NOMO-1 treated with DMSO at 0.1 percent for 48 hours (cell line): ENCODE results near the gene ITPR3.

ENCODE experiments used
- DNase-seq: peaks from one replicate; lab custom pipeline; 2025; ENCODE audit not compliant: unreplicated experiment; lab: John Stamatoyannopoulos, UW

Gene ITPR3

DNA sequence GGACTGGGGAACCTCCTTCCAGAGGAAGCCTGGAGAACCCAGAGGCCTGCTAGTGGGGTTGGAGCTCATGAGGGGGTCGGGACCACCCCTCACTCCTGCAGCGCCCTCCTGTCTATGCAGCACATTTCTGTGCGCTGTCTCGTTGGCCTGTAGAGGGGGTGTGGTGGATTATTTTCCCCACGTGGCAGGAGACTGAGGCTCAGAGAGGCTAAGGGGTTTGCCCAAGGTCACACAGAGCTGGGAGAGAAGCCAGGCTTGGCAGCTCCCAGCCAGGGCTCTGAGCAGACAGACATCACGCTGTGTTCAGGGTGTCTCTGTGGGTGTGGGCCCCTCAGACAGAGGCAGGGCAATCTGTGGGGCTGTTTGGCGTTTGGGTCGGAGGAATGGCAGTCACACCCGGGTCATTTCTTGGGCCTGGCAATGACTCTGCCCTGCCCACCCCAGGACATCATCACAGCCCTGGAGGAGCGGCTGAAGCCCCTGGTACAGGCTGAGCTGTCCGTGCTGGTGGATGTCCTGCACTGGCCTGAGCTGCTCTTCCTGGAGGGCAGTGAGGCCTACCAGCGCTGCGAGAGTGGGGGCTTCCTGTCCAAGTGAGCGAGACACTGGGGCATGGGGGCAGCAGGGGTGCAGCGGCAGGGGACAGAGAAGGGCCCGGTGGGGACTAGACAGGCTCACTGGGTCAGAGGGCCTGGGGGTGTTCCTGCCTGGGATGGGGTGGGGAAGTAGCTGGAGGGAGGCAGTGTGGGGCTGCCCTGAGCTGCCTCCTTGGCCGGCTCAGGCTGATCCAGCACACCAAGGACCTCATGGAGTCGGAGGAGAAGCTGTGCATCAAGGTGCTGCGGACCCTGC lies 62.7 kb downstream of the ITPR3 start:
- DNase-seq = no peak

DNA sequence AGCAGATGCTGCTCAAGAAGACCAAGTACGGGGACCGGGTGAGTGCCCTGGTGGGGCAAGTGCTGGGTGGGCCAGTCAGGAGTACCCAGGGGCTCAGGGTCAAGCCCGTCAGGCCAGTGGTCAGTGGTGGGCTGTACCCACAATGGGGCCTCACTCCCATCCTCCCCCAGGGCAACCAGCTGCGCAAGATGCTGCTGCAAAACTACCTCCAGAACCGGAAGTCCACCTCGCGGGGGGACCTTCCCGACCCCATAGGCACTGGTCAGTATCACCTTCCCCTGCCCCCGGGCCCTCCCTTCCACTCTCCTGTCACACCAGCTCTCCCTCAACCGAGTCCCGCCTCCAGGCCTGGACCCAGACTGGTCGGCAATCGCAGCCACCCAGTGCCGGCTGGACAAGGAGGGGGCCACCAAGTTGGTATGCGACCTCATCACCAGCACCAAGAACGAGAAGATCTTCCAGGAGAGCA lies 63.3 kb downstream of the ITPR3 start:
- no peak for DNase-seq

DNA sequence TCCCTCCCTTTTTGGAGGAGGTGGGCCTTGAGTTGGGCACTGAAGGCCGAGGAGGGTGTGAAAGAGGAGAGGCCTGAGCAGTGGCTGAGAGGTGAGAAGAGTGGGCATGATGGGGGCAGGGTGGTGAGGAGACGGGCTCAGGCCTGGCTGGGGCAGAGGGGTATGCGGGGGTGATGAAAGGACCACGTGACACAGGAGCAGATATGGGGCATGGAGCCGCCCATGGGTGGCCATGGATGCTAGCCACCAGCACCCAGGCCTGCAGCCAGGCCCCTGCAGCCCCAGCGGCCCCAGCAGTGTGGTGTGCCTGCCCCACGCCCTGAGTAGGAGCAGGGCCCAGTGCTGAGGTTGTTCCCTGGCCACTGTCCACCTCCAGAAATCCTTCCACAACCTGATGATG lies 63.9 kb downstream of the ITPR3 start:
- no peak for DNase-seq

DNA sequence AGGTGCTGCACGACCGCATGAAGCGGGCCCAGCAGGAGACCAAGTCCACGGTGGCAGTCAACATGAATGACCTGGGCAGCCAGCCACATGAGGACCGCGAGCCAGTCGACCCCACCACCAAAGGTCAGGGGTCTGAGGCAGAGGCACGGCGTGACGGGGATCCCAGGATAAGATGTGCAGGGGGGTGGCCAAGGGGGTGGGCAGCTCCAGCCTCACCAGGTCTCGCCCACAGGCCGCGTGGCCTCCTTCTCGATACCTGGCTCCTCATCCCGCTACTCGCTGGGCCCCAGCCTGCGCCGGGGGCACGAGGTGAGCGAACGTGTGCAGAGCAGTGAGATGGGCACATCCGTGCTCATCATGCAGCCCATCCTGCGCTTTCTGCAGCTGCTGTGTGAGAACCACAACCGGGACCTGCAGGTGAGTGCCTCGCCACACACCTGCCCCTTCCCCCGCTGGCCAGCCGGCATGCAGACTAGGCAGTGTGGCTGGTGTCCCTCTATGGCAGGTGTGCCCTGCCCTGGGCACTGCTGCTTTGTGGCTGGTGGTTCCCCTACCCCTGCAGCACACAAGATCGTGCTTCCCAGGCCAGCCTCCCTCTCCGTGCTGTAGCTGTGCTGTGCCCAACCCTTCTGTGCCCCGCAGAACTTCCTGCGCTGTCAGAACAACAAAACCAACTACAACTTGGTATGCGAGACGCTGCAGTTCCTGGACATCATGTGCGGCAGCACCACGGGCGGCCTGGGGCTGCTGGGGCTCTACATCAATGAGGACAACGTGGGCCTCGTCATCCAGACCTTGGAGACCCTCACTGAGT lies 64.5 kb downstream of the ITPR3 start:
- no peak for DNase-seq

DNA sequence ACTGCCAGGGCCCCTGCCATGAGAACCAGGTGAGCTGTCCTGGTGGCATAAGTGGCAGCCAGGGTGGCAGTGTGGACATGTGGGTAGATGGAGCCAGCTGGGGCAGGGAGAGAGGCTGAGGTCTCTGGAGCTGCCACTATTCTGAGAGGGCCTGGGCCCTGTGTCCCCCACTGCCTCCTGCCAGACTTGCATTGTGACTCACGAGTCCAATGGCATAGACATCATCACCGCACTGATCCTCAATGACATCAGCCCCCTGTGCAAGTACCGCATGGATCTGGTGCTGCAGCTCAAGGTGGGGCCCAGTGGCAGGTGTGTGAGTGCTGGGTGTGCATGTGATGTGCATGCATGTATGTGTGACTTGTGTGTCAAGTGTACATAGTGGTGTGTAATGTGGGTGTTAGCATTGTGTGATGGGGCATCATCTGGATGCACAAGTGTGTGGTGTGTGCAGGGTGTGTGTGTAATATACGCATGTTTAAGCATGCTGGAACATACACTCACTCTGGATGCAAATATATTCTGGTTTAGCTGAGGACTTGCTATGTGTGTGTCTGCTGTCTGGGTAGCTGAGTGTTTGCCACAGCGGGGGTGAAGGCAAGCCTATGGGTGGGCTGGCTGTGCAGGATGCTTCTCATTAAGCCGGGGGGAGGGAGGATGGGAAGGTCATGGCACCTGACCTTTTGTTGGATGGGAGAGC lies 65.3 kb downstream of the ITPR3 start:
- no peak for DNase-seq

DNA sequence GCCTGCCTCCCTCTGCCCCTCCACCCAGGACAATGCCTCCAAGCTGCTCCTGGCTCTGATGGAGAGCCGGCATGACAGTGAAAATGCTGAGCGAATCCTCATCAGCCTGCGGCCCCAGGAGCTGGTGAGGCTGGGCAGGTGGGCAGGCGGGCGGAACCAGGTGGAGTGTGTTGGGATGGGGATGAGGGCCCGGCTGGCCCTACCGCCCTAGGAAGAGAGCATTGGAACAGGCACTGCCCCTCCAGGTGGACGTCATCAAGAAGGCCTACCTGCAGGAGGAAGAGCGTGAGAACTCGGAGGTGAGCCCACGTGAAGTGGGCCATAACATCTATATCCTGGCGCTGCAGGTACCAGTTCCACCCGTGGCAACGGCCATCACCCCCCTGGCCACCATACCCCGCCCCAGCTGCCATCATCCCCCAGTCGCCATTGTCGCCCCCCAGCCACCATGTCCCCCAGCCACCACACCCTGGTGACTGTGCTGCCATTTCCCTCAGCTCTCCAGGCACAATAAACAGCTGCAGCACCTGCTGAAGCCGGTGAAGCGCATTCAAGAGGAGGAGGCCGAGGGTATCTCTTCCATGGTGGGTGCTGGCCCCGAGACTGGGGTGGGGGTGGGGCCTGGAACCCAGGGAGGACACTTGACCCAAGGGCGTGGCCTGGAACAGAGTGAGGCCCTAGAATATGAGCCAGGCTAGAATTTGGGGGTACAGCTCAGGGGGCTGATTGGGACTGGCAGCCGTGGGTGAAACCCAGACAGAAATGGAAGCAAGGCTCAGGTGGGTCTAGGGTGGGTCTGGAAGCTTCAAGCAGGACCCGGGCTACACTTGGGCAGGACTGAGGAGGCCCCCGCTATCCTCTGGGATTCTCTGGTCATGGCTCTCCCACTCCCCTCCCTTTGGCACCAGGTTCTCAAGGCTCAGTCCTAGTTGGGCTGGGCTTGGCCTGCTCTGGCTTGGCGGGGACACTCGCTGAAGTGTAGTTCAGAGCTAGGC lies 66.2 kb downstream of the ITPR3 start:
- DNase-seq = no peak

DNA sequence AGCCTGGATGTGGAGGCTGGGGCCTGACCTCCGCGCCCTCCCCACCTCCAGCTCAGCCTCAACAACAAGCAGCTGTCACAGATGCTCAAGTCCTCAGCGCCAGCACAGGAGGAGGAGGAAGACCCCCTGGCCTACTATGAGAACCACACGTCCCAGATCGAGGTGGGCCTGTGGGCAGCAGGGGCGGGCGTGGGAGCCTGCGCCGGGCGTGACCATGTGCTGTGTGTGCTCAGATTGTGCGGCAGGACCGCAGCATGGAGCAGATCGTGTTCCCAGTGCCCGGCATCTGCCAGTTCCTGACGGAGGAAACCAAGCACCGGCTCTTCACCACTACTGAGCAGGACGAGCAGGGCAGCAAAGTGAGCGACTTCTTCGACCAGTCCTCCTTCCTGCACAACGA lies 66.9 kb downstream of the ITPR3 start:
- no peak for DNase-seq

DNA sequence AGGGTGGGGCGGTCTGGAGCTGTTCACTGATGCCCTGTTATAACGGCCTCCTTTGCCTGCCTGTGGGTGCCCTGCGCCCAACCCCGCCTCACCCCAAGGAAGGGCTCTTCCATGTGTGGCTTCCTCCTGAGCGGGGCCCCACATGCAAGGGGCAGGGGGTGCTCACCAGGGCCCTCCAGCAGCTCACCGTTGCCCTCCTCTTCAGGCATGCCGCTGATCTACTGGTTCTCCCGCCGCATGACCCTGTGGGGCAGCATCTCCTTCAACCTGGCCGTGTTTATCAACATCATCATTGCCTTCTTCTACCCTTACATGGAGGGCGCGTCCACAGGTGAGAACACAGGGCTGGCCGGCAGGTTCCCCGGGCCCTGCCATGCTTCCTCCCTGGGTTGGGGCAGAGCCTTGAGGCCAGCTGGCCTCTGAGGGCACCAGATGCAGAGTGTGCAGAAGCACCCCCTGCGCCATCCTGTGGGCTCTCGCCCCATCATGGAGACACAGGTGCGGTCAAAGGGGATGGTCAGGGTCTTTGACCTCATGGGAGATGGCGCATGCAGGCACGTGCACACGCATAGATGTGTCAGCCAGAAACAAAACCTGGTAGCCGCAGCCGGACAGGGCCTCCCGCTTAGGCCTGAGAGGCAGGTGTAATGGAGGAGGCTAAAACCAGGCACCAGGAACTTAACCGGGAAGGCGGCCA lies 67.5 kb downstream of the ITPR3 start:
- no peak for DNase-seq

DNA sequence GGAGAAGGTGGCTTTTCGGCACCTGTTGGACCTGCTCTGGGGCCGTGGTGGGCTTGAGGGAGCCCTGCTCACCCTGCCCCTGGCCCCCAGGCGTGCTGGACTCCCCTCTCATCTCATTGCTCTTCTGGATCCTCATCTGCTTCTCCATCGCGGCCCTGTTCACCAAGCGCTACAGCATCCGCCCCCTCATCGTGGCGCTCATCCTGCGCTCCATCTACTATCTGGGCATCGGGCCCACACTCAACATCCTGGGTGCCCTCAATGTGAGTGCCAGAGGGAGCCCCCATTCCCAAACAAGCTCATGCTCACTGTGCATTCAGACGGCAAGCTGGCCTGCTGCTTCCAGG lies 68.0 kb downstream of the ITPR3 start:
- DNase-seq = no peak

DNA sequence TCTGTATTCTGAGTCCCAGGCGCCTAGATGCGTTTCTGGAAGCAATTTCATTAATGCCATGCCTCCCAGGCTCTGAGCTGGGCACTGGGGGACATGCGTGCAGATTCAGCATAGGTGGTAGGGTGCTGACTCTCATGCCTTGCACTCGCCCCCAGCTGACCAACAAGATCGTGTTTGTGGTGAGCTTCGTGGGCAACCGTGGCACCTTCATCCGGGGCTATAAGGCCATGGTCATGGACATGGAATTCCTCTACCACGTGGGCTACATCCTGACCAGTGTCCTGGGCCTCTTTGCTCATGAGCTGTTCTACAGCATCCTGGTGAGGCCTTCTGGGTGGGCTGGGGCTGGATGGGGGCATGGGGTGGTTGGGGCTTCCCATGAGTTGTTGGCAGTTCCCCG lies 68.8 kb downstream of the ITPR3 start:
- DNase-seq = no peak

DNA sequence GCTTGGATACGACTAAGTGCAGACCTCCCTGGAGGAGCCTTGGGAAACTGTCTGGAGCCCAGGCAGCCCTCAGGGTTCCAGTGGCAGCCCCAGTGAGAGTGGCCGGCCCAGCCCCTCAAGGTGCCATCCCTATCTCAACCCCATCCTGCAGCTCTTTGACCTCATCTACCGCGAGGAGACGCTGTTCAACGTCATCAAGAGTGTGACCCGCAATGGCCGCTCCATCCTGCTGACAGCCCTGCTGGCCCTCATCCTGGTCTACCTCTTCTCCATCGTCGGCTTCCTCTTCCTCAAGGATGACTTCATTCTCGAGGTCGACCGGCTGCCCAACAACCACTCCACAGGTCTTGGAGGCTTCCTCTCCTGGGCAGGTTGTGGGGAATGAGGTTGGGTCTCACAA lies 69.6 kb downstream of the ITPR3 start:
- DNase-seq = no peak

DNA sequence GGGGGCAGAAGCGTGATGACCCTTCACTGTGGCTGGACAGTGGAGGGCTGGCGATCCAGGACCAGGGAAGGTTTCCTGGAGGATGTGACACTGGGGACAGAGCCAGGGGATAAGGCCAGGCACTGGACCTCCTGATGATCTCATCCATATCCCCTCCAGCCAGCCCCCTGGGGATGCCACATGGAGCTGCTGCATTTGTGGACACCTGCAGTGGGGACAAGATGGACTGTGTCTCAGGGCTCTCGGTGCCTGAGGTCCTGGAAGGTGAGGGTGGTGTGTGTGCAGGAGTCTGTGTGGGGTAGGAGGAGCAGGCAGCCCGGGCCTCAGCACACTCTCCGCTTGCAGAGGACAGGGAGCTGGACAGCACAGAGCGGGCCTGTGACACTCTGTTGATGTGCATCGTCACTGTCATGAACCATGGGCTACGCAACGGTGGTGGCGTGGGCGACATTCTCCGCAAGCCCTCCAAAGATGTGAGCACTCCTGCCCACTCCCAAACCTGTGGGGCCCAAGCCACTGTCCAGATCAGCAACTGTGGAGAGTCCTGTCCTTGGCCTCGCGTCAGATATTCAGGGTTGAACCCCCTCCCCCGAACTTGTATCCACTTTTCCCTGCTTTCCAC lies 70.4 kb downstream of the ITPR3 start:
- no peak for DNase-seq

DNA sequence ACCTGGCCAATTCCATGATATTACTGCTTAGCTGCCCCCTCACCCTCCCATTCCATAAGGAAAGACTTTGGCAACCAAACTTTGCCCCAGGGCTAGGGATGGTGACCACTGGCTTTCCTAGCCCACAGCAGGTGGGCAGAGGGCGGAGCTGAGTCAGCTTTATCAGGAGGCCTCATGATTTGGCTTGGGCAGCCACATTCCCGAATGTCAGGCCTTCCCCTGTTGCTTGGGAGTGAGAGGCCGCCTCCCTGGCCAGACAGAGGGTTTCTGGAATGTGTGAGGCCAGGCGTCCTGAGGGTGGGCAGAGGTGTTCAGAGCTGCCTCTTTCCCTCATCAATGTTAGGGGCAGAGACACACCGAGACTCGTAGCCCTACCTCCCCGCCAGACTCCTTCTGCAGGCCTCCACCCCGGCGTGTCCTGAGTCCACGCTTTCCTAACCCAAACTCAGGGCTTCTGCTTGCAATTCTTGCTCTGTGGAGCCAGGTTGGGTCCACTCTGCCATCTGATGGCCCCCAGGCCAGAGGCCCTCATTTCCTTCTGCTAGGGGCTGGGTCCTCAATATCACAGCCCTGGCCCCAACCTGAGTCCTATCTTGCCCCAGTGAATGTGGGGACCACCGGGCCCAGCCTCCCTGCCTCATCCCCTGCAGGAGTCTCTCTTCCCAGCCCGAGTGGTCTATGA lies 71.1 kb downstream of the ITPR3 start:
- DNase-seq = no peak

DNA sequence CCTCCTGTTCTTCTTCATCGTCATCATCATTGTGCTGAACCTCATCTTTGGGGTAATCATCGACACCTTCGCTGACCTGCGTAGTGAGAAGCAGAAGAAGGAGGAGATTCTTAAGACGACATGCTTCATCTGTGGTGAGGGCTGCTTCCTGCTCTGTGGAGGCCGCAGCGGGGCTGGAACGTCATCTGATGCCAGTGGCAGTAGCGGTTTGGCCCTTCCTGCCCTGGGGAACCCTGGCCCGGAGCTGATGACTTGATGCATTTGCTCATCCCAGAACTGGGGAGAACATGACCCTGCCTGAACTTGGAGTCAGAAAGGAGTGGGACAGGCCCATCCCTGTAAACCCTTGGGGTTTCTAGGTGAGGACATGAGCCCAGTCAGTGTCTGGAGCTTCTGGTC lies 71.6 kb downstream of the ITPR3 start:
- DNase-seq = no peak

DNA sequence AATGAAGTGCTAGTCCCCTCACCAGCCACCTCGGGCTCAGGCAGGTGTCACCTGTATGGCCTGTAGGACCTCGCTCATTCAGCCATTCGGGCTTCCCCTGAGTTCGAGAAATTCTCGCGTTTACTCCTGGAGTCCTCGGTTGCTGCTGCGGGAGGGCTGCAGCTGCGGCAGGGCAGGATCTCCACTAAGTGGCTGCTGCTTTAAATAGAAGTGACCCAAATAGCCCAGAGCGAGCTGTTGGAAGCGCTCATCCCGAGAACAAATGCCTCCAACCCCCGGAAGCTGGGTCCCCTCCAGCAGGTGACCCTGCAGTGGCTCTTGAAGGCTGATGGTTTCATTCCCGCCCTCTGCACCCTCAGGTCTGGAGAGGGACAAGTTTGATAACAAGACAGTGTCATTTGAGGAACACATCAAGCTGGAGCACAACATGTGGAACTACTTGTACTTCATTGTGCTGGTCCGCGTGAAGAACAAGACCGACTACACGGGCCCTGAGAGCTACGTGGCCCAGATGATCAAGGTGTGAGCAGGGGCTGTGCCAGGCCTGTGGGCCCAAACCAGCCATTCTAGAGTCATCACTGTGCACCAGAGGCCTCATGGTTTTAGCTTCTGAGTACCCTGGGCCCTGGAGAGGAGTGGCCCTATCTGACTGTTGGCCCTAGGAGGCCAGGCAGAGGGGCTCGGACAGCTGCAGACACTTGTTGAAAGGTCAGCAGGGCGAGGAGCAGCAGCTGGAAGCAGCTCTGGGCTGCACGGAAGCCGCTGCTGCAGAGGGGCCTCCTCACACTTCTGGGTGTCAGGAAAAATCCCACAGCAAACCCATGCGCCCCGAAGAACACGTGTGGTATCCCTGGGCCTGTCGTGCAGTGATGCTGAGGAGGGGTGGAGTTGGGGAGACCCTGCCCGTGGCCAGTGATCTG lies 72.3 kb downstream of the ITPR3 start:
- DNase-seq = no peak

DNA sequence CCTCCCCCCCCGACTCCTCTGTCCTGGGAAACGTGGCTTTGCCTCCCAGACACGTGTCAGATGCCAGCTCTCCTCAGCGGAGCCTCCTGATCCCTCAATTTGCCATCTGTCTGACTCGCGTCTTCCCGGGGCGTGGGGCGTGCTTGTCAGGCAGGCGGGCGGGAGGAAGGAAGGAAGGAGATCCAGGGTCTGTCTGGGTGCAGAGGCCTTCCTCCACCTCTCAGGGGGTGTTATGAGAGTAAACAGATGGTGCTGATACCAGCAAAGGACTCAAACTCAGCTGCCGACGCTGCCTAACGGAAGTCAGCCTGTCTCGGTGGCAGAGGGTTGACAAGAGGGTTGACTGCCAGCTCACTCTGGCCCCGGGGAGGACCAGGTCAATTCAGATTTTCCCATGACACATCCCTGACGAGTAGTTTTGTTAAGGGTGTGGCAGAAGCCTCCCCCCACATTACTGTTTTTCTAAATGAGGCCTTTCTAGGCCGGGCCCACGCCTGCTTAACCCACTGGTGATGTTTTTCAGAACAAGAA lies 73.3 kb downstream of the ITPR3 start:
- no peak for DNase-seq

DNA sequence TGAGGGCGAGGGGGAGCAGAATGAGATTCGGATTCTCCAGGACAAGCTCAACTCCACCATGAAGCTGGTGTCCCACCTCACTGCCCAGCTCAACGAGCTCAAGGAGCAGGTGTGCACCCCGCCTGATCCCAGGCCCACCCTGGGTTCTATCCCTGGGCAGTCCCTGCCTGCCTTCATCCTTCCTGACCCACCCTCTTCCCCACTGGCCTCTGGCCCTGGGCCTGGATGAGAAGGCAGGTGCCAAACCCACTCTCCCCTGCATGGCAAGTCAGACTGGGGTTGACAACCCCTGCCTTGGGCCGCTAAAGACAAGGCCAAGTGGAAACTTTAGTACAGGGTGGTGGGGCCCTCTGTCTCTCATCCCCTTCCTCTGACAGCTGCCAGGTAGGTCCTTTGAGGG lies 73.9 kb downstream of the ITPR3 start:
- DNase-seq = no peak

DNA sequence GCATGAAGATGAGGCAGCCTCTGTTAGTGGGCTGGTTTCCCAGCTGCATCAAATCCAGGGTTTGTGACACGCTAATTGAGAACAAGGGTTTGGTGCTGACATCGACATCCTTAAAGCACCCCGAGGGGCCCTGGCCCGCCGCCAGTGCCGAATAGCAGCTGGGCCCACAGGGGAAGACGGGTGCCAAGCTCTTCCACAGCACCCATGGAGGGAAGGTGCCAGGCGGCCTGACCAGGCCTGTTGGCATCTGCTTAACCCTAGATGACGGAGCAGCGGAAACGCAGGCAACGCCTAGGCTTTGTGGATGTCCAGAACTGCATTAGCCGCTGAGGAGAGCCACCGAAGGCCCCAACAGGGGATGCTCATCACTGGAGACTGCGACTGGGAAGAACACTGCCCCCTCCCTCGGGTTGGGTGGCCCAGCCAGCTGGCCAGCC lies 74.3 kb downstream of the ITPR3 start:
- no peak for DNase-seq
